ENCODE data around the gene TMX2. TPM values are rescaled to one million over a fixed set of nuclear protein-coding genes. Genes with fewer than 3 reads are reported as not detected.

The TMX2 gene
- total RNA-seq, 1 experiment from 2014 or later: 91.3 TPM

GRCh38 chr11:57663975-57664374 is 48.4 kb upstream of the TMX2 start:
- H3T11ph ChIP-seq (ENCODE audit: low read length): no peak overlapping the region
- no peak overlapping the region for H2BK120ac ChIP-seq (ENCODE audit: low read depth, low read length, poor library complexity, severe bottlenecking)
- no peak overlapping the region for H3K4ac ChIP-seq (ENCODE audit: low read depth, low read length)
- no peaks in the 10 kb centered on the region for H3K79me1 ChIP-seq (ENCODE audit: insufficient read depth, low read depth, low read length, poor library complexity, severe bottlenecking)
- H4K91ac ChIP-seq (ENCODE audit: insufficient read length, low read depth, low read length): no peak overlapping the region
- no peak overlapping the region for H3K18ac ChIP-seq (ENCODE audit: insufficient read length, low read depth, low read length)
- no peak overlapping the region for H3K56ac ChIP-seq (ENCODE audit: insufficient read length, low read depth, low read length)
- no peak overlapping the region for H3K4me2 ChIP-seq (ENCODE audit: insufficient read depth, insufficient read length, low read length)
- no peak overlapping the region for H2AK5ac ChIP-seq (ENCODE audit: insufficient read length, low read length)
- H2BK12ac ChIP-seq (ENCODE audit: insufficient read length, low read depth, low read length): no peak overlapping the region
- no peak for TF ChIP-seq CTCF (conservative IDR thresholded peaks at IDR 0.05)
- Mint-ChIP-seq H3K27ac (no peak overlapping the region), H3K27me3 (ENCODE audit: low read depth) (no peaks in the 10 kb centered on the region), H3K4me3 (no peak overlapping the region; a peak in 1 of 5 replicates), H3K9me3 (peaks cover 0 to 3% of the 10 kb centered on the region in 2 experiments; a peak in 3 of 5 replicates), H3K36me3 (ENCODE audit: insufficient read depth in 1 of 3, low read depth in 3 of 3) (peaks cover 20 to 32% (median 31%) of the 10 kb centered on the region in 3 experiments), H3K4me1 (peaks cover 6% of the 10 kb centered on the region in 2 experiments)
- no peaks in the 10 kb centered on the region for H3K27me3 ChIP-seq (ENCODE audit: insufficient read depth, low read length)
- no peak overlapping the region for H3K9ac ChIP-seq (ENCODE audit: extremely low read depth, insufficient read length, low read length)
- no peak overlapping the region for H2BK20ac ChIP-seq (ENCODE audit: low read depth, low read length, poor library complexity, severe bottlenecking)
- H3K27ac ChIP-seq (ENCODE audit: insufficient read length, low read depth, low read length): no peak overlapping the region
- H3K23ac ChIP-seq (ENCODE audit: insufficient read length, low read depth, low read length): no peak overlapping the region
- no peaks in the 10 kb centered on the region for H3K9me3 ChIP-seq (ENCODE audit: control insufficient read depth, low read depth, low read length)
- no peak overlapping the region for H3K14ac ChIP-seq (ENCODE audit: insufficient read depth, low read length)
- peaks cover 6% of the 10 kb centered on the region for H3K23me2 ChIP-seq (ENCODE audit: insufficient read length, low read depth, low read length, poor library complexity, severe bottlenecking)
- no peak overlapping the region for H2BK5ac ChIP-seq (ENCODE audit: insufficient read length, low read length)
- no CpG with 5 or more reads among the region's 9 CpGs for WGBS (ENCODE audit: extremely low coverage, insufficient read length, low lambda C conversion rate)
- no peak overlapping the region for H2BK15ac ChIP-seq (ENCODE audit: low read depth, low read length)
- H3K4me1 ChIP-seq (ENCODE audit: insufficient read depth, low read length): no peaks in the 10 kb centered on the region
- H4K5ac ChIP-seq (ENCODE audit: insufficient read length, low read depth, low read length): no peak overlapping the region
- H3K79me2 ChIP-seq (ENCODE audit: insufficient read depth, low read length): peaks cover 2% of the 10 kb centered on the region; the same call in 1 of the 2 replicates
- no peaks in the 10 kb centered on the region for H4K20me1 ChIP-seq (ENCODE audit: control insufficient read depth, insufficient read depth, insufficient read length)
- no peak overlapping the region for H4K8ac ChIP-seq (replicated peaks; ENCODE audit: insufficient read length, low read depth, low read length)
- H2AFZ ChIP-seq (ENCODE audit: low read length): no peak overlapping the region
- no peak for DNase-seq

Data from H9 (cell line).